Adipocyte (in vitro differentiated cells): ENCODE measurements around the gene FITM1.

ENCODE experiments used
- DNase-seq: peaks from one replicate; pipeline ENCODE4 v3.0.0-alpha.2; 2015; ENCODE audit warnings: low read depth
- H3K27me3 ChIP-seq: replicated peaks from 2 replicates; pipeline ENCODE4 v1.7.0; 2013; ENCODE audit warnings: mild to moderate bottlenecking, low read length, moderate library complexity; ENCODE audit not compliant: control insufficient read depth, insufficient read depth
- H3K36me3 ChIP-seq: 2 replicates; pipeline ENCODE4 v1.7.0; 2013; ENCODE audit warnings: low read length, mild to moderate bottlenecking, moderate library complexity; ENCODE audit not compliant: control insufficient read depth, insufficient read depth, severe bottlenecking
- H3K4me1 ChIP-seq: 2 replicates; pipeline ENCODE4 v1.7.0; 2013; ENCODE audit warnings: mild to moderate bottlenecking, low read length, moderate library complexity; ENCODE audit not compliant: control insufficient read depth, insufficient read depth
- H3K4me3 ChIP-seq: 2 replicates; pipeline ENCODE4 v1.7.0; 2013; ENCODE audit warnings: mild to moderate bottlenecking, low read length, moderate library complexity
- H3K9ac ChIP-seq: 2 replicates; pipeline ENCODE4 v1.7.0; 2013; ENCODE audit warnings: mild to moderate bottlenecking, low read length, moderate library complexity
- H3K9me3 ChIP-seq: 2 replicates; pipeline ENCODE4 v1.7.0; 2013; ENCODE audit warnings: mild to moderate bottlenecking, low read length, moderate library complexity; ENCODE audit not compliant: control insufficient read depth

The FITM1 gene

DNA sequence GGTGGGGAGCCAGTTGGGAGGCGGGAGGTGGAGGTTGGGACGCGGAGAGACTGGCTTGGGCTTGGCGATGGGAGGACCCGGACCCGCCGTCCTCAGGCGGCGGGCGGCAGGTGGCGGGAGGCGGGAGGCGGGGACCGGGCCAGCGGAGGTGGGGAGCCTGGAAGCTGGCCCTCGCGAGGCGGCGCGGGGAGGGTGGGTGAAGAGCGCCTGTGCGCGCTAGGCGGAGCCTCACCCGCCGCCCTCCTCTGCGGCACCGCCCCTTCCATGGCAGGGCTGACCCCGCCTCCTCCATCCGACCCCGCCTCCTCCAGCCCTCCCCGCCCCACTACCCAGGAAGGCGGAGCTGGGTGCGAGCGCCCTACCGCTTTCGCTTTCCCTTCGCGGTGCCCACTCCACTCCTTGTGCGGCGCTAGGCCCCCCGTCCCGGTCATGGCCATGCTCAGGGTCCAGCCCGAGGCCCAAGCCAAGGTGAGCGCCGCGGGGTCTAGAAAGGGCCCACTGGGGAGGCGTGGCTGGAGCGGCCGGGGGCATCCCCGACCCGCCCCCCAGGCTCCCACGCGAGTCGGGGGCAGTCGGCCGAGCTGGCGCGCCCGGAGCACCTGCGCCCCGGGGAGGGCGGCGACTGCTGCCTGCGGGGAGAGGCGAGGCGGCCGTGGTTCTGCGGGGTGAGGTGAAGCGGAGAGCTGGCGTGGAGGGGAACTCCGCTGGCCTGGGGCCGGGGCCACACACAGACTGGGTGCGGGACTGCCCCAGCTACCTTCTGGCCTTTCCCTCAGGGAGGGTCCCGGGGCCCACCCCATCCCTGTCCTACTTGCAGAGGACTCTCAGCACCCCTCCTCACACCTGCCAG is 5.6 kb downstream of the FITM1 start, which contains the start of gene PSME1:
PSME1 (plus strand) TSS at position 361 of the 850 bp plus-strand sequence; CDS start at position 430, 69 bp downstream.
- Histone ChIP-seq H3K36me3 (peaks cover 21% of the 10 kb centered on the region), H3K9ac (peak within 1 kb of the TSS; percentile 92), H3K27me3 (no peaks in the 10 kb centered on the region), H3K9me3 (no peaks in the 10 kb centered on the region), H3K4me3 (peak within 1 kb of the TSS; percentile 91), H3K4me1 (peaks cover 9% of the 10 kb centered on the region)
- DNase-seq: peak; percentile 97

DNA sequence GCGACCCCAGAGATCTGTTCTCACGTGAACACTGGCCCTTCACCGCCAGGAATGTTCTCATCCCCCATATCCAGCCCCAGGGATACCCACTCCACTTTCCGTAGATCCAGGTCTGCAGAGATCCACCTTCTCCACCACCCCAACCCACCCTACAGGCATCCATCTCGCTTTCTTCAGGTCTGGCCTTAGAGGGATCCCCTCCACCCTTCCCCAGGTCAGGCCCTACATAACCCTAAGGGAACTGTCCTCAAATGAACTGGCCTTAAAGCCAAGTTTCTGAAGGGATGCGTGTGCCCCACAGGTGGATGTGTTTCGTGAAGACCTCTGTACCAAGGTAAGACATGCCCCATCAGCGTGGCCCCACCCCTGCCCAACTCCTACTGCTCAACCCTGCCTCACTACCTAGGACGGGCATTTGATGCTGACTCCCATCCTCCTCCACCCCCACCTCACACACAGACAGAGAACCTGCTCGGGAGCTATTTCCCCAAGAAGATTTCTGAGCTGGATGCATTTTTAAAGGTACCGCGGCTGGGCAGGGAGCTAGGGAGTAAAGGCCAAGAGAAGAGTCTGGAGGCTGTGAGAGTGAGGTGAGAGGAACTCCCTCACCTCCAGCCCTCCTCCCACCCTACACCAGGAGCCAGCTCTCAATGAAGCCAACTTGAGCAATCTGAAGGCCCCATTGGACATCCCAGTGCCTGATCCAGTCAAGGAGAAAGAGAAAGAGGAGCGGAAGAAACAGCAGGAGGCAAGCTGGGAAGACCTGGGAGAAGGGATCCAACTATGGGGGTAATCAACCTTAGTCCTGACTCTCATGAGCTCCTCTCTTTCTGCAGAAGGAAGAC is 6.4 kb downstream of the FITM1 start:
- DNase-seq: no peak

DNA sequence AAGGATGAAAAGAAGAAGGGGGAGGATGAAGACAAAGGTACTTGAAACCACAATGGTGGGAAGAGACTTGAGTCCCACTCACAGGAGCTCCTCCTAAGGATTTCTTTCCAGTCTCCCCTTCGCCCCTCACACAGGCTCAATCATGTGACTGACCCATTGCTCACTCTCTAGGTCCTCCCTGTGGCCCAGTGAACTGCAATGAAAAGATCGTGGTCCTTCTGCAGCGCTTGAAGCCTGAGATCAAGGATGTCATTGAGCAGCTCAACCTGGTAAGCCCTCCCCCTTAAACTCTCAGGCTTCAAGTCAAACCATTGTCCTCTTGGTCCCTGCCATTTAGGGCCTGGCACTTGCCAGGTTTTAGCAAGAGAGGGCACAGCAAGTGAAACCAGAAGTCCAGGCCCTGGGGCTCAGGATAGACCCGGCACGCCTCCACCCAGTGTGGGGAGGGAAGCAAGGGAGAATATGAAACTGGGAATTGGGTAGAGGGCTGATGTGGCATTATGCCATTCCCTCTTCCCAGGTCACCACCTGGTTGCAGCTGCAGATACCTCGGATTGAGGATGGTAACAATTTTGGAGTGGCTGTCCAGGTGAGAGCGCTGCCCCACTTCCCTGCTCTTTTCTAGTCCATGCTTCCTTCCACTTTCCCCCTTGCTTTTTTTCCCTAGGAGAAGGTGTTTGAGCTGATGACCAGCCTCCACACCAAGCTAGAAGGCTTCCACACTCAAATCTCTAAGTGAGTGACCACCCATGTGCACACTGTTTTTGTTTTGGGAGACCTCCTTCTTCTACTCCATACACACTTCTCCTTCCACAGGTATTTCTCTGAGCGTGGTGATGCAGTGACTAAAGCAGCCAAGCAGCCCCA is 7.3 kb downstream of the FITM1 start:
- Histone ChIP-seq H3K9me3 (no peaks in the 10 kb centered on the region), H3K27me3 (no peaks in the 10 kb centered on the region), H3K9ac (no peak overlapping the region), H3K36me3 (peaks cover 21% of the 10 kb centered on the region), H3K4me1 (peaks cover 14% of the 10 kb centered on the region), H3K4me3 (no peak overlapping the region)
- no peak for DNase-seq

More for the DNA sequence above, 6.4 kb downstream of the FITM1 start:
- Histone ChIP-seq H3K4me1 (peaks cover 11% of the 10 kb centered on the region), H3K4me3 (peak overlapping the region; percentile 91), H3K9ac (peak overlapping the region; percentile 92), H3K9me3 (no peaks in the 10 kb centered on the region), H3K36me3 (peaks cover 21% of the 10 kb centered on the region), H3K27me3 (no peaks in the 10 kb centered on the region)

DNA sequence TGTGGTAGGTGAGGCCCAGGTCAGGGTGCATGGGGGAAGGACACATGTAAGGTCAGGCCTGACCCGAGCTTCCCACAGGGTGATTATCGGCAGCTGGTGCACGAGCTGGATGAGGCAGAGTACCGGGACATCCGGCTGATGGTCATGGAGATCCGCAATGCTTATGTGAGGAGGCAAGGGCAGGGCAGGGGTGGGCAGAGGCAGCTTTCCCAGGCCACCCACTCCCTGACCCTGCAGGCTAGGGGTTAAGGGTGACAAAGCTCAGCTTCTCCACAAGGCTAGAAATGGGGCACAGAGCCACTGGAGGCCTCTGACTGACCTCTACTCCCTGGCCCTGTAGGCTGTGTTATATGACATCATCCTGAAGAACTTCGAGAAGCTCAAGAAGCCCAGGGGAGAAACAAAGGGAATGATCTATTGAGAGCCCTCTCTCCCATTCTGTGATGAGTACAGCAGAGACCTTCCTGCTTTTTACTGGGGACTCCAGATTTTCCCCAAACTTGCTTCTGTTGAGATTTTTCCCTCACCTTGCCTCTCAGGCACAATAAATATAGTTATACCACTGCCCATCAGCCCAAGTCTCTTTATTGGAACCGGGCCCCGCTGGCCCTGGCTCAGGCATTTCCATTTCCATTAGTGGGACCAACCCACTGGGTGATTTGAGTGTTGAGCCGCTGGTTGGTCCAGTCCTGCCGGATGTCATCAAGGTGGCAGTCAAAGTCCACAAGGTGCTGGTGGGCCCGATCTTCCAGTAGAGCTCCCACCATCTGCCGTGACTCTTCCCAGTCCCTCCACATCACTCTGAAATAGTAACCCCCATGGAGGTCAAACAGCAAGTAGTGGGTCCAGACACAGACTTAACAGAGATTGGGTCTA is 8.2 kb downstream of the FITM1 start:
- no peaks in the 10 kb centered on the region for H3K9me3 ChIP-seq
- H3K4me1 ChIP-seq: peaks cover 20% of the 10 kb centered on the region
- DNase-seq: no peak
- peaks cover 21% of the 10 kb centered on the region for H3K36me3 ChIP-seq
- no peak overlapping the region for H3K9ac ChIP-seq
- no peaks in the 10 kb centered on the region for H3K27me3 ChIP-seq
- no peak overlapping the region for H3K4me3 ChIP-seq

DNA sequence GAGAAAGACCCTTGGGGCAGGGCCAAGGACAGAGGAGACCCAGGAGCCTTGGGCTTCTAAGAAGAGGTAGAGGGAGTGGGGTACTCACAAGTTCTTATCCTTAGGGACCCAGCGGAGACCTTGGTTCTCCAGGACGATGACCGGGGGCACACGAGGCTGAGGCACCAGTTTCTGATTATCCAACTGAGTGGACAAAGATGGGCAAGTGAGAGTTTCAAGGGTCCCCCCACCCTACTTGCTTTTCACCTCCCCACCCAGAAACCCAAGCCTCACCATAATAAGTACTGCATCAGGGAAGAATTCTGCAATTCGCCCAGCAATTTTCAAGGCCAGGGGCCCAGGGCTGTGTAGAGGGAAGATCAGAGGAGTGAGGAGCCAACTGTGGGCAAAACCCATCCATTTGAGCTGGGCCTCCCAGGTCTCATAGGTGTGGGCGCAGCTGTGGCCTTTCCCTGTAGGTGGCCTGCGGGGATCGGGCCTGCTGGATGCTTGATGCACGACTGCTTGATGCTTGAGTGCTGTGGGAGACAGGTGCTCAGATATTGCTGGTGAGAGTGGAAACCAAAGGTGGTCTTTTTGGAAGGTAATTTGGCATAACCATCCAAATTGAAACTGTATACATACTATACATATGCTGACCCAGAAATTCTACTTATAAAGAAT is 8.9 kb downstream of the FITM1 start:
- Histone ChIP-seq H3K27me3 (no peaks in the 10 kb centered on the region), H3K4me3 (no peak overlapping the region), H3K9ac (no peak overlapping the region), H3K4me1 (peaks cover 24% of the 10 kb centered on the region), H3K36me3 (peaks cover 21% of the 10 kb centered on the region), H3K9me3 (no peaks in the 10 kb centered on the region)
- DNase-seq: no peak

DNA sequence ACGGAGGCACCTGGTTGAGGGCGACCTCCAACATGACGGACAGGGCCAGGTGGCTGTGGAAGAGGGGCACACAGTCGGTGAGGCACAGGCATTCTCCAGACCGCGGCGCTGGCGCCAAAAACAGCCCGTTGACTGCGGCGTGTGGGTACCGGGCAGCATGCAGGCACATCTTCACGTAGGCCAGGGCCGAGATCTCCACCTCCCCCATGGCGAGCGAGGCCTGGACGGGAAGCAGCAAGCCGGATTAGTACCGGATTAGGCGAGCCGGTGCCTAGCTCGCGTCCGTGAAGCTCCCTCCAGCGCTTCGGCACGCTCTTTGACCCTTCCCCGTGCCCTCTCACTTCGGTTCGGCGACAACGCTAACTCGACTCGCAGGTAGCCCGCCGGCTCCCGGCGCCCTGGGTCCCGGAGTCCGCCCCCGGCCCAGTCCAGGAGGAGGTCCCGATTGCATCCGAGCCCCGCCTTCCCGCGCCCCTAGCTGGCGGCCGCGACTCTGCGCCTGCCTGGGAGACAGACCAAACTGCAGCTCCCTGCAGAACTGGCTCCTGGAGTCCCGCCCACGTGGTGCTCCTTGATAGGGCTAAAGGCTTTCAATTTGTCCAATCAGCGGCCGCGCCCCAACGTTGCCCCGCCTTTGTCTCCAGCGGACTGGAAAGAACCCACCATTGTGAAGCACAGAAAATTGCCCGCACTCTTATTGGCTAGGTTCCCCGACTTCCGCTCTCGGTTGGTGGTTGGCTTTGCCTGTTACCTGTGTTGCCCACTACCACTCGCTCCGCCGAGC is 10.8 kb downstream of the FITM1 start, which contains the start of gene EMC9:
EMC9 (minus strand) TSS at position 495 of the 784 bp plus-strand sequence; CDS start at position 208, 287 bp downstream.
- DNase-seq: peak; percentile 100
- H3K9ac ChIP-seq: peak within 1 kb of the TSS; percentile 88
- peaks cover 35% of the 10 kb centered on the region for H3K4me1 ChIP-seq
- peaks cover 21% of the 10 kb centered on the region for H3K36me3 ChIP-seq
- no peaks in the 10 kb centered on the region for H3K27me3 ChIP-seq
- no peaks in the 10 kb centered on the region for H3K9me3 ChIP-seq
- peak within 1 kb of the TSS; percentile 87 for H3K4me3 ChIP-seq

DNA sequence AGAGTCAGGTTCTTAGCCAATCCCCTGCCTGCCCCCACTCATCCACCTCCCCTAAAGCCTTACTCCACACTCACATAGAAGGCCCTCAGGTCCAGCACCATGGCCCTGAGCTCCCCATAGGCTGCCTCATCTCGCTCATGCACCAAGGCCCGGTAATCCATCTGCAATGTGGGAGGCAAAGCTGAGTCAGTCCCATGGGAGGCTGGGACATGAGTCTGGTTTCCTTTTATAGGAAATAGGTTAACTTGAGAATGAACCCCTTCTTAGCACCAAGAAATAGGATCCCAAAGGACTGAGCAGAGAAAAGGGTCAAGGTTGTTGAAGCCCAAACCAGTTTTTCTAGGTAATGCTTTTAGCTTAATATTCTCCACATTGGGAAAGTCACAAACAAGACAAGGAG is 13.1 kb downstream of the FITM1 start:
- H3K36me3 ChIP-seq: peaks cover 11% of the 10 kb centered on the region
- H3K9ac ChIP-seq: no peak overlapping the region
- peaks cover 33% of the 10 kb centered on the region for H3K4me1 ChIP-seq
- no peak overlapping the region for H3K4me3 ChIP-seq
- no peaks in the 10 kb centered on the region for H3K27me3 ChIP-seq
- no peak for DNase-seq
- no peaks in the 10 kb centered on the region for H3K9me3 ChIP-seq

DNA sequence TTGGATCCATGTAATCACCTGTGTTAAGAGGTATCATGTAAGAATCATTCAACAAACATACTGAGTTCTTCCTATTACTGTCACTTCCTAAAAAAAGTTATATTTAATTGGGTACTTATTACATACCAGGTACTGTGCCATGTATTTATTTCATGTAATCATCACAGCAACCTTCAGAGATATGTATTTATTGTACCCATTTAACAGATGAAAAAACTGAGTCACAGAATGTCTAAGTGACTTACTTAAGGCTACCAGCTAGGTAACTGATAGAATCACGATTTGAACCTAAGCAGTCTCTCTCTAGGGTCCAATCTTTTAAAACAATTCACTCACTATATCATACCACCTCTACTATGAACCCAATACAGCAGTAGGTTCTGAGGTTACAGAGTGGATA is 14.0 kb downstream of the FITM1 start:
- Histone ChIP-seq H3K4me3 (no peak overlapping the region), H3K36me3 (peaks cover 5% of the 10 kb centered on the region), H3K9me3 (no peaks in the 10 kb centered on the region), H3K9ac (no peak overlapping the region), H3K27me3 (no peaks in the 10 kb centered on the region), H3K4me1 (peaks cover 36% of the 10 kb centered on the region)
- no peak for DNase-seq

DNA sequence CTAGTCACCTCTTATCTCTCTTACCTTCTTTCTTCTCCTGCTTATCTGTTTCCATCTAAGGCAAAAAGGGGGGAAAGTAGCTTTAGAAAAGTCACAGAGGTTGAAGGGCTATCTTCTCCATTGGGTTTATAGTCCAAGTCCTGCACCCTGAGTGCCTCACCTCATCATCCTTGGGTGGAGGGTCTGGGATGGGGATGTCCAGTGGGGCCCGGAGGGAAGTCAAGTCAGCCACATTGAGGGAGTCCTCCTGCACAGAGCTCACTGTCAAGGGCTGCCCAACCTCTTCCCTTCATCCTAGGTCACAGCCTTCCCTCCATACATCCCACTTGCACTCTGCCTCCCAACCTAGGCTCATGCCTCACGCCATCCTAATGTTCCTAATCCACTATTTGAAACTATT is 14.8 kb downstream of the FITM1 start:
- DNase-seq: no peak
- peak overlapping the region; percentile 92 for H3K9ac ChIP-seq
- H3K4me3 ChIP-seq: peak overlapping the region; percentile 97
- no peaks in the 10 kb centered on the region for H3K27me3 ChIP-seq
- H3K9me3 ChIP-seq: no peaks in the 10 kb centered on the region
- peaks cover 11% of the 10 kb centered on the region for H3K36me3 ChIP-seq
- H3K4me1 ChIP-seq: peaks cover 36% of the 10 kb centered on the region
